ENCODE data around the gene ADSL. TPM values are rescaled to one million over a fixed set of nuclear protein-coding genes. Genes with fewer than 3 reads are reported as not detected.

ADSL gene
- total and polyA plus RNA-seq, 2 donors (not counting 1 experiment from before 2014, with no cell fraction given): 61.0 to 63.8 TPM

DNA sequence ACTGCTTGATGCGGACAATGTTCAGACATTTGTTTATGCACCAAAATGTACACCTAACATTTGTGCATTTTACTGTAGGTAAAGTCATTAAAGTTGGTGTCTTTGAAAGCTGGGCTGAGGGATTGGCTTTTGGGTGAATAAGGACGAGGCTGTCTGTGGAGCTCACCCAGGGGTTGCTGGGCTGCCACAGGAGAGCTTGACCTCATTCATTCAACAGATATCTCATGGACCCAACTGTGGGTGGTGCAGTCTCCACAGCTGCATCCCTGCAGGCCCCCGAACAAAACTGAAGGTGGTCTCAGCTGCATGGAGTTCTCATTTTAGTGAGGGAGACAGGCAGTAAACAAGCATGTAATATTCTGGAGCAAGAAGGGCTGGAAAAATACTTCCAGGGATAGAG, 56.8 kb downstream of the ADSL start:
- Histone ChIP-seq H3K36me3 (replicated peaks in 1 of 2; ENCODE audit: control extremely low read depth in 1 of 2, control insufficient read depth in 1 of 2, extremely low read depth in 1 of 2, insufficient read depth in 2 of 2, low read length in 1 of 2) (peaks cover 0 to 63% of the 10 kb centered on the region in 2 experiments), H3K27ac (ENCODE audit: low read length in 2 of 2) (peak overlapping the region in 1 of 2 donors; percentile 96), H4K20me1 (ENCODE audit: control insufficient read depth, insufficient read depth, low read length, poor library complexity, severe bottlenecking) (no peaks in the 10 kb centered on the region), H3K9ac (ENCODE audit: low read length) (no peak overlapping the region), H2AFZ (ENCODE audit: insufficient read depth, low read depth, low read length, poor library complexity, severe bottlenecking) (no peak overlapping the region), H3K27me3 (replicated peaks in 1 of 4; ENCODE audit: control extremely low read depth in 1 of 4, control insufficient read depth in 3 of 4, insufficient read depth in 4 of 4, low read length in 3 of 4) (no peaks in the 10 kb centered on the region), H3K4me3 (ENCODE audit: control extremely low read depth in 1 of 5, extremely low read depth in 1 of 5, insufficient read depth in 1 of 5, low read depth in 2 of 5, low read length in 4 of 5) (no peak overlapping the region), H3K9me3 (ENCODE audit: control extremely low read depth in 1 of 3, control insufficient read depth in 2 of 3, insufficient read depth in 1 of 3, low read length in 2 of 3) (no peaks in the 10 kb centered on the region), H3K79me2 (ENCODE audit: control insufficient read depth, insufficient read depth, low read length) (peaks cover 47% of the 10 kb centered on the region), H3K4me1 (ENCODE audit: control insufficient read depth in 2 of 2, insufficient read depth in 2 of 2, low read length in 2 of 2) (peaks cover 51 to 52% of the 10 kb centered on the region in 2 donors), H3K4me2 (replicated peaks; ENCODE audit: low read depth, low read length, poor library complexity, severe bottlenecking) (no peak overlapping the region)
- ChIA-PET CTCF (interaction anchor here (1.3 to 4.3 kb wide), 2 partner anchors 18 to 33 kb away, joined by 3 to 16 read pairs; no protein-coding TSS in a partner anchor), POLR2A (no interaction called here)
- Mint-ChIP-seq H3K27ac (peak overlapping the region; percentile 65), H3K4me1 (peaks cover 52% of the 10 kb centered on the region), H3K4me3 (no peak overlapping the region), H3K27me3 (no peaks in the 10 kb centered on the region), H3K9me3 (ENCODE audit: insufficient read depth) (no peaks in the 10 kb centered on the region)
- intact Hi-C loops (cut with micrococcal nuclease): no loop called here
- DNase-seq (no peak), ATAC-seq (ENCODE audit: low read depth) (no peak)
- WGBS (ENCODE audit: insufficient coverage): 100% methylated on average over 1 of the region's 3 CpGs
- TF ChIP-seq EZH2 (IDR thresholded peaks at IDR 0.05; ENCODE audit: borderline replicate concordance, insufficient read depth, low read depth, low read length, poor library complexity, severe bottlenecking): no peak
- TF ChIP-seq, protein P1, sequence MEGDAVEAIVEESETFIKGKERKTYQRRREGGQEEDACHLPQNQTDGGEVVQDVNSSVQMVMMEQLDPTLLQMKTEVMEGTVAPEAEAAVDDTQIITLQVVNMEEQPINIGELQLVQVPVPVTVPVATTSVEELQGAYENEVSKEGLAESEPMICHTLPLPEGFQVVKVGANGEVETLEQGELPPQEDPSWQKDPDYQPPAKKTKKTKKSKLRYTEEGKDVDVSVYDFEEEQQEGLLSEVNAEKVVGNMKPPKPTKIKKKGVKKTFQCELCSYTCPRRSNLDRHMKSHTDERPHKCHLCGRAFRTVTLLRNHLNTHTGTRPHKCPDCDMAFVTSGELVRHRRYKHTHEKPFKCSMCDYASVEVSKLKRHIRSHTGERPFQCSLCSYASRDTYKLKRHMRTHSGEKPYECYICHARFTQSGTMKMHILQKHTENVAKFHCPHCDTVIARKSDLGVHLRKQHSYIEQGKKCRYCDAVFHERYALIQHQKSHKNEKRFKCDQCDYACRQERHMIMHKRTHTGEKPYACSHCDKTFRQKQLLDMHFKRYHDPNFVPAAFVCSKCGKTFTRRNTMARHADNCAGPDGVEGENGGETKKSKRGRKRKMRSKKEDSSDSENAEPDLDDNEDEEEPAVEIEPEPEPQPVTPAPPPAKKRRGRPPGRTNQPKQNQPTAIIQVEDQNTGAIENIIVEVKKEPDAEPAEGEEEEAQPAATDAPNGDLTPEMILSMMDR (IDR thresholded peaks at IDR 0.05): no peak

GRCh38 chr22:40403651-40404050, 57.4 kb downstream of the ADSL start:
- Mint-ChIP-seq H3K9me3 (ENCODE audit: insufficient read depth) (no peaks in the 10 kb centered on the region), H3K27me3 (no peaks in the 10 kb centered on the region), H3K4me3 (no peak overlapping the region), H3K27ac (peak overlapping the region; percentile 65), H3K4me1 (peaks cover 47% of the 10 kb centered on the region)
- H3K4me1 ChIP-seq (ENCODE audit: control insufficient read depth in 2 of 2, insufficient read depth in 2 of 2, low read length in 2 of 2): peaks cover 46 to 47% of the 10 kb centered on the region in 2 donors
- peaks cover 0 to 68% of the 10 kb centered on the region in 2 experiments for H3K36me3 ChIP-seq (replicated peaks in 1 of 2; ENCODE audit: control extremely low read depth in 1 of 2, control insufficient read depth in 1 of 2, extremely low read depth in 1 of 2, insufficient read depth in 2 of 2, low read length in 1 of 2)
- WGBS (ENCODE audit: insufficient coverage): 93% methylated on average over 7 of the region's 7 CpGs
- H3K9ac ChIP-seq (ENCODE audit: low read length): no peak overlapping the region
- TF ChIP-seq EZH2 (IDR thresholded peaks at IDR 0.05; ENCODE audit: borderline replicate concordance, insufficient read depth, low read depth, low read length, poor library complexity, severe bottlenecking): no peak
- TF ChIP-seq, protein P1 (IDR thresholded peaks at IDR 0.05): no peak
- peaks cover 43% of the 10 kb centered on the region for H3K79me2 ChIP-seq (ENCODE audit: control insufficient read depth, insufficient read depth, low read length)
- ATAC-seq (ENCODE audit: low read depth) (no peak), DNase-seq (no peak)
- H3K27me3 ChIP-seq (replicated peaks in 1 of 4; ENCODE audit: control extremely low read depth in 1 of 4, control insufficient read depth in 3 of 4, insufficient read depth in 4 of 4, low read length in 3 of 4): no peaks in the 10 kb centered on the region
- peak overlapping the region in 1 of 2 donors; percentile 96 for H3K27ac ChIP-seq (ENCODE audit: low read length in 2 of 2)
- no peak overlapping the region for H2AFZ ChIP-seq (ENCODE audit: insufficient read depth, low read depth, low read length, poor library complexity, severe bottlenecking)
- no peak overlapping the region for H3K4me3 ChIP-seq (ENCODE audit: control extremely low read depth in 1 of 5, extremely low read depth in 1 of 5, insufficient read depth in 1 of 5, low read depth in 2 of 5, low read length in 4 of 5)
- no peaks in the 10 kb centered on the region for H3K9me3 ChIP-seq (ENCODE audit: control extremely low read depth in 1 of 3, control insufficient read depth in 2 of 3, insufficient read depth in 1 of 3, low read length in 2 of 3)
- H4K20me1 ChIP-seq (ENCODE audit: control insufficient read depth, insufficient read depth, low read length, poor library complexity, severe bottlenecking): no peaks in the 10 kb centered on the region
- ChIA-PET POLR2A (no interaction called here), CTCF (interaction anchor here (4.3 kb wide), 1 partner anchor 33 kb away, joined by 16 read pairs; no protein-coding TSS in a partner anchor)
- intact Hi-C loops (cut with micrococcal nuclease): no loop called here
- H3K4me2 ChIP-seq (replicated peaks; ENCODE audit: low read depth, low read length, poor library complexity, severe bottlenecking): no peak overlapping the region

Data from B cell (primary cell).